Liver (tissue), 3 donors: ENCODE data around the gene BPHL.

Experiments used
- ATF3 ChIP-seq: IDR thresholded peaks from 2 replicates; pipeline ENCODE4 v1.6.1; 2016; ENCODE audit warnings: antibody characterized with exemption
- CTCF ChIP-seq: fragments of 150-350 bp; IDR thresholded peaks from 2 replicates; pipeline ENCODE4 v1.5.1; 2017; ENCODE audit warnings: improper control_type of control experiment, low read depth, low read length; ENCODE audit not compliant: missing input control
- EGR1 ChIP-seq, 2 donors: IDR thresholded peaks; 2 replicates each; pipeline ENCODE4 v1.6.1; 2016 to 2018; ENCODE audit warnings: antibody characterized with exemption in 2 of 2, low read depth in 2 of 2
- FOXA1 ChIP-seq: IDR thresholded peaks from 2 replicates; pipeline ENCODE4 v1.6.1; 2016; ENCODE audit warnings: antibody characterized with exemption
- MAX ChIP-seq: IDR thresholded peaks from 2 replicates; pipeline ENCODE4 v1.6.1; 2016; ENCODE audit warnings: antibody characterized with exemption
- REST ChIP-seq: IDR thresholded peaks from 2 replicates; pipeline ENCODE4 v1.6.1; 2016; ENCODE audit warnings: antibody characterized with exemption, mild to moderate bottlenecking
- TAF1 ChIP-seq: conservative IDR thresholded peaks from 2 replicates; pipeline ENCODE4 v1.6.1; 2016; ENCODE audit warnings: antibody characterized with exemption, mild to moderate bottlenecking
- ZBTB33 ChIP-seq: IDR thresholded peaks from 2 replicates; pipeline ENCODE4 v1.6.1; 2016; ENCODE audit warnings: antibody characterized with exemption
- donor health status: healthy.
- donor health status: healthy.

- TF ChIP-seq MAX (no peak), CTCF (no peak), ZBTB33 (no peak), ATF3 (no peak), TAF1 (no peak), REST (no peak), EGR1 (IDR thresholded peaks at IDR 0.05; ENCODE audit: low read depth in 2 of 2) (no peak), FOXA1 (no peak)
Measured at GRCh38 chr6:3081960-3082359, 36.6 kb upstream of the BPHL start.
